ENCODE measurements around the gene PFDN1.

GRCh38 chr5:140258016-140258415, 44.9 kb downstream of the PFDN1 start:
- TF ChIP-seq CTCF (IDR thresholded peaks at IDR 0.05; ENCODE audit: low read depth, low read length, missing input control) (no peak), TAF1 (conservative IDR thresholded peaks at IDR 0.05) (no peak), FOXA1 (IDR thresholded peaks at IDR 0.05) (no peak), YY1 (IDR thresholded peaks at IDR 0.05) (no peak), GABPA (IDR thresholded peaks at IDR 0.05 in 1 of 2, conservative IDR thresholded peaks at IDR 0.05 in 1 of 2) (no peak), RAD21 (IDR thresholded peaks at IDR 0.05) (no peak), EGR1 (IDR thresholded peaks at IDR 0.05; ENCODE audit: low read depth in 2 of 2) (no peak), ATF3 (IDR thresholded peaks at IDR 0.05) (no peak), SP1 (IDR thresholded peaks at IDR 0.05) (no peak), JUND (IDR thresholded peaks at IDR 0.05) (no peak), ZBTB33 (IDR thresholded peaks at IDR 0.05) (no peak), MAX (IDR thresholded peaks at IDR 0.05) (no peak), RXRA (IDR thresholded peaks at IDR 0.05) (no peak)
